Measurements from ENCODE around the gene TCTN1.
"Not testable (repeated sequence)": the region's sequence is repeated elsewhere in the genome, so short reads cannot be mapped to it uniquely, and the experiment has no call there.

The TCTN1 gene

GRCh38 chr12:110641521-110641920 lies 27.6 kb downstream of the TCTN1 start:
- ChIA-PET POLR2A (no interaction called here), CTCF (no interaction called here)
- Histone ChIP-seq H3K4me3 (ENCODE audit: control insufficient read depth in 1 of 7, extremely low read depth in 1 of 7, insufficient read depth in 4 of 7, low read depth in 2 of 7, low read length in 6 of 7) (no peak overlapping the region), H3K9me3 (ENCODE audit: control extremely low read depth in 1 of 5, control insufficient read depth in 4 of 5, insufficient read depth in 2 of 5, low read depth in 1 of 5, low read length in 4 of 5) (no peaks in the 10 kb centered on the region), H3K27me3 (replicated peaks in 2 of 5; ENCODE audit: control insufficient read depth in 4 of 5, insufficient read depth in 5 of 5, low read length in 4 of 5) (no peaks in the 10 kb centered on the region), H3K4me1 (ENCODE audit: control extremely low read depth in 1 of 4, control insufficient read depth in 4 of 4, insufficient read depth in 4 of 4, low read length in 3 of 4) (peaks cover 4 to 50% (median 6%) of the 10 kb centered on the region in 4 experiments), H3K27ac (ENCODE audit: insufficient read depth in 1 of 2, low read depth in 1 of 2, low read length in 2 of 2, poor library complexity in 1 of 2, severe bottlenecking in 2 of 2) (no peak overlapping the region), H3K36me3 (ENCODE audit: control insufficient read depth in 4 of 4, insufficient read depth in 4 of 4, low read length in 3 of 4) (peaks cover 0 to 5% (median 0%) of the 10 kb centered on the region in 4 experiments)
- peak in 1 of 3 donors; percentile 22 for DNase-seq
- WGBS (ENCODE audit: insufficient coverage), result 68% methylated on average over 6 of the region's 7 CpGs

- peak; percentile 43 to 63 (median 51) for DNase-seq
- CTCF ChIA-PET, result no interaction called here
- 68% methylated on average over 5 of the region's 7 CpGs for WGBS (ENCODE audit: insufficient coverage)
- Histone ChIP-seq H3K36me3 (ENCODE audit: control insufficient read depth in 4 of 4, insufficient read depth in 4 of 4, low read length in 3 of 4) (peaks cover 0 to 28% (median 5%) of the 10 kb centered on the region in 4 experiments), H3K4me3 (ENCODE audit: control insufficient read depth in 1 of 7, extremely low read depth in 1 of 7, insufficient read depth in 4 of 7, low read depth in 2 of 7, low read length in 6 of 7) (no peak overlapping the region), H3K4me1 (ENCODE audit: control extremely low read depth in 1 of 4, control insufficient read depth in 4 of 4, insufficient read depth in 4 of 4, low read length in 3 of 4) (peaks cover 0 to 5% (median 1%) of the 10 kb centered on the region in 4 experiments), H3K9me3 (ENCODE audit: control extremely low read depth in 1 of 5, control insufficient read depth in 4 of 5, insufficient read depth in 2 of 5, low read depth in 1 of 5, low read length in 4 of 5) (no peaks in the 10 kb centered on the region), H3K27me3 (replicated peaks in 2 of 5; ENCODE audit: control insufficient read depth in 4 of 5, insufficient read depth in 5 of 5, low read length in 4 of 5) (no peaks in the 10 kb centered on the region), H3K27ac (ENCODE audit: insufficient read depth in 1 of 2, low read depth in 1 of 2, low read length in 2 of 2, poor library complexity in 1 of 2, severe bottlenecking in 2 of 2) (peak overlapping the region in 1 of 2 experiments; percentile 16)
- POLR2A ChIA-PET, result no interaction called here
Measured at GRCh38 chr12:110647631-110648040, 33.7 kb downstream of the TCTN1 start.

GRCh38 chr12:110649341-110649847 lies 35.5 kb downstream of the TCTN1 start:
- Histone ChIP-seq H3K4me1 (ENCODE audit: control extremely low read depth in 1 of 4, control insufficient read depth in 4 of 4, insufficient read depth in 4 of 4, low read length in 3 of 4) (peaks cover 0 to 5% (median 0%) of the 10 kb centered on the region in 4 experiments), H3K27me3 (replicated peaks in 2 of 5; ENCODE audit: control insufficient read depth in 4 of 5, insufficient read depth in 5 of 5, low read length in 4 of 5) (no peaks in the 10 kb centered on the region), H3K4me3 (ENCODE audit: control insufficient read depth in 1 of 7, extremely low read depth in 1 of 7, insufficient read depth in 4 of 7, low read depth in 2 of 7, low read length in 6 of 7) (no peak overlapping the region), H3K36me3 (ENCODE audit: control insufficient read depth in 4 of 4, insufficient read depth in 4 of 4, low read length in 3 of 4) (peaks cover 0 to 28% (median 6%) of the 10 kb centered on the region in 4 experiments), H3K27ac (ENCODE audit: insufficient read depth in 1 of 2, low read depth in 1 of 2, low read length in 2 of 2, poor library complexity in 1 of 2, severe bottlenecking in 2 of 2) (no peak overlapping the region), H3K9me3 (ENCODE audit: control extremely low read depth in 1 of 5, control insufficient read depth in 4 of 5, insufficient read depth in 2 of 5, low read depth in 1 of 5, low read length in 4 of 5) (no peaks in the 10 kb centered on the region)
- no peak for DNase-seq
- CTCF ChIA-PET, result interaction anchor here (1.3 kb wide), 1 partner anchor 28 kb away, joined by 3 read pairs; no protein-coding TSS in a partner anchor
- WGBS (ENCODE audit: insufficient coverage), result 95% methylated on average over 11 of the region's 11 CpGs
- POLR2A ChIA-PET, result interaction anchor here (0.9 kb wide), 1 partner anchor 35 kb away, joined by 3 read pairs; the partner anchor contains the start of gene TCTN1

- H3K27me3 ChIP-seq (replicated peaks in 2 of 5; ENCODE audit: control insufficient read depth in 4 of 5, insufficient read depth in 5 of 5, low read length in 4 of 5); H3K9me3 ChIP-seq (ENCODE audit: control extremely low read depth in 1 of 5, control insufficient read depth in 4 of 5, insufficient read depth in 2 of 5, low read depth in 1 of 5, low read length in 4 of 5); H3K4me3 ChIP-seq (ENCODE audit: control insufficient read depth in 1 of 7, extremely low read depth in 1 of 7, insufficient read depth in 4 of 7, low read depth in 2 of 7, low read length in 6 of 7); POLR2A ChIA-PET; H3K27ac ChIP-seq (ENCODE audit: insufficient read depth in 1 of 2, low read depth in 1 of 2, low read length in 2 of 2, poor library complexity in 1 of 2, severe bottlenecking in 2 of 2); DNase-seq; CTCF ChIA-PET; H3K4me1 ChIP-seq (ENCODE audit: control extremely low read depth in 1 of 4, control insufficient read depth in 4 of 4, insufficient read depth in 4 of 4, low read length in 3 of 4): not testable (repeated sequence)
- peaks cover 0 to 14% (median 8%) of the 10 kb centered on the region in 4 experiments for H3K36me3 ChIP-seq (ENCODE audit: control insufficient read depth in 4 of 4, insufficient read depth in 4 of 4, low read length in 3 of 4)
- WGBS (ENCODE audit: insufficient coverage), result 97% methylated on average over 4 of the region's 10 CpGs
Measured at GRCh38 chr12:110654238-110654637, 40.3 kb downstream of the TCTN1 start.

- Histone ChIP-seq H3K27me3 (replicated peaks in 2 of 5; ENCODE audit: control insufficient read depth in 4 of 5, insufficient read depth in 5 of 5, low read length in 4 of 5) (no peaks in the 10 kb centered on the region), H3K4me3 (ENCODE audit: control insufficient read depth in 1 of 7, extremely low read depth in 1 of 7, insufficient read depth in 4 of 7, low read depth in 2 of 7, low read length in 6 of 7) (no peak overlapping the region), H3K9me3 (ENCODE audit: control extremely low read depth in 1 of 5, control insufficient read depth in 4 of 5, insufficient read depth in 2 of 5, low read depth in 1 of 5, low read length in 4 of 5) (no peaks in the 10 kb centered on the region), H3K27ac (ENCODE audit: insufficient read depth in 1 of 2, low read depth in 1 of 2, low read length in 2 of 2, poor library complexity in 1 of 2, severe bottlenecking in 2 of 2) (no peak overlapping the region), H3K36me3 (ENCODE audit: control insufficient read depth in 4 of 4, insufficient read depth in 4 of 4, low read length in 3 of 4) (peaks cover 0 to 6% (median 5%) of the 10 kb centered on the region in 4 experiments), H3K4me1 (ENCODE audit: control extremely low read depth in 1 of 4, control insufficient read depth in 4 of 4, insufficient read depth in 4 of 4, low read length in 3 of 4) (peaks cover 0 to 15% (median 12%) of the 10 kb centered on the region in 4 experiments)
- DNase-seq, result no peak
- POLR2A ChIA-PET, result interaction anchor here (0.6 kb wide), 1 partner anchor 92 kb away, joined by 4 read pairs; no protein-coding TSS in a partner anchor
- CTCF ChIA-PET, result interaction anchor here (1.3 kb wide), 2 partner anchors 10 to 20 kb away, joined by 4 read pairs; no protein-coding TSS in a partner anchor
- 98% methylated on average over 8 of the region's 11 CpGs for WGBS (ENCODE audit: insufficient coverage)
Measured at GRCh38 chr12:110656071-110656655, 42.2 kb downstream of the TCTN1 start.

- 96% methylated on average over 9 of the region's 9 CpGs for WGBS (ENCODE audit: insufficient coverage)
- H3K27ac ChIP-seq (ENCODE audit: insufficient read depth in 1 of 2, low read depth in 1 of 2, low read length in 2 of 2, poor library complexity in 1 of 2, severe bottlenecking in 2 of 2), result no peak overlapping the region
- H3K36me3 ChIP-seq (ENCODE audit: control insufficient read depth in 4 of 4, insufficient read depth in 4 of 4, low read length in 3 of 4), result peaks cover 0 to 6% (median 0%) of the 10 kb centered on the region in 4 experiments
- H3K27me3 ChIP-seq (replicated peaks in 2 of 5; ENCODE audit: control insufficient read depth in 4 of 5, insufficient read depth in 5 of 5, low read length in 4 of 5), result no peaks in the 10 kb centered on the region
- ChIA-PET CTCF (interaction anchor here (1.5 kb wide), 1 partner anchor 31 kb away, joined by 3 read pairs; no protein-coding TSS in a partner anchor), POLR2A (interaction anchor here (0.6 kb wide), 1 partner anchor 208 kb away, joined by 3 read pairs; no protein-coding TSS in a partner anchor)
- no peak overlapping the region for H3K4me3 ChIP-seq (ENCODE audit: control insufficient read depth in 1 of 7, extremely low read depth in 1 of 7, insufficient read depth in 4 of 7, low read depth in 2 of 7, low read length in 6 of 7)
- H3K9me3 ChIP-seq (ENCODE audit: control extremely low read depth in 1 of 5, control insufficient read depth in 4 of 5, insufficient read depth in 2 of 5, low read depth in 1 of 5, low read length in 4 of 5), result no peaks in the 10 kb centered on the region
- peaks cover 6 to 27% (median 25%) of the 10 kb centered on the region in 4 experiments for H3K4me1 ChIP-seq (ENCODE audit: control extremely low read depth in 1 of 4, control insufficient read depth in 4 of 4, insufficient read depth in 4 of 4, low read length in 3 of 4)
- no peak for DNase-seq
Measured at GRCh38 chr12:110657747-110658146, 43.8 kb downstream of the TCTN1 start.

- H3K4me1 ChIP-seq (ENCODE audit: control extremely low read depth in 1 of 4, control insufficient read depth in 4 of 4, insufficient read depth in 4 of 4, low read length in 3 of 4), result peaks cover 6 to 27% (median 25%) of the 10 kb centered on the region in 4 experiments
- POLR2A ChIA-PET, result no interaction called here
- no peak overlapping the region for H3K4me3 ChIP-seq (ENCODE audit: control insufficient read depth in 1 of 7, extremely low read depth in 1 of 7, insufficient read depth in 4 of 7, low read depth in 2 of 7, low read length in 6 of 7)
- H3K27me3 ChIP-seq (replicated peaks in 2 of 5; ENCODE audit: control insufficient read depth in 4 of 5, insufficient read depth in 5 of 5, low read length in 4 of 5), result no peaks in the 10 kb centered on the region
- H3K27ac ChIP-seq (ENCODE audit: insufficient read depth in 1 of 2, low read depth in 1 of 2, low read length in 2 of 2, poor library complexity in 1 of 2, severe bottlenecking in 2 of 2), result no peak overlapping the region
- DNase-seq, result no peak
- CTCF ChIA-PET, result interaction anchor here (1.5 kb wide), 1 partner anchor 32 kb away, joined by 3 read pairs; no protein-coding TSS in a partner anchor
- 93% methylated on average over 5 of the region's 9 CpGs for WGBS (ENCODE audit: insufficient coverage)
- no peaks in the 10 kb centered on the region for H3K9me3 ChIP-seq (ENCODE audit: control extremely low read depth in 1 of 5, control insufficient read depth in 4 of 5, insufficient read depth in 2 of 5, low read depth in 1 of 5, low read length in 4 of 5)
- peaks cover 0 to 6% (median 0%) of the 10 kb centered on the region in 4 experiments for H3K36me3 ChIP-seq (ENCODE audit: control insufficient read depth in 4 of 4, insufficient read depth in 4 of 4, low read length in 3 of 4)
Measured at GRCh38 chr12:110658242-110658641, 44.3 kb downstream of the TCTN1 start.
